Activated T-helper 1 cell treated with anti-CD3 and anti-CD28 coated beads, Interleukin-12 subunit alpha, Interleukin-12 subunit beta, Interleukin-2, Interleukin-4 antibody, amounts not matched to agents 30 ng/mL and 10 ng/mL and 1 ng/mL, durations not matched to agents 14 hours and 24 hours and 36 hours (primary cell): Measurements from ENCODE around the gene PPP6R2. TPM values are rescaled to one million over a fixed set of nuclear protein-coding genes. Genes with fewer than 3 reads are reported as not detected.
A peak's percentile ranks its signal among the peaks of the same experiment; 100 is the strongest.

ENCODE experiments used
- DNase-seq: peaks from one replicate; pipeline ENCODE4 v3.0.0; 2021; ENCODE audit warnings: low spot score
- H3K27ac Mint-ChIP-seq: one replicate; pipeline ENCODE4 v1.8.0; 2021; ENCODE audit warnings: mild to moderate bottlenecking, mixed read lengths
- H3K27me3 Mint-ChIP-seq: one replicate; pipeline ENCODE4 v1.8.0; 2022; ENCODE audit warnings: mild to moderate bottlenecking, moderate library complexity, mixed read lengths; ENCODE audit not compliant: insufficient read depth
- H3K36me3 Mint-ChIP-seq: one replicate; pipeline ENCODE4 v1.8.0; 2021; ENCODE audit warnings: low read depth, mixed read lengths
- H3K4me1 Mint-ChIP-seq: one replicate; pipeline ENCODE4 v1.8.0; 2021; ENCODE audit warnings: low read depth, mixed read lengths
- H3K4me3 Mint-ChIP-seq: one replicate; pipeline ENCODE4 v1.8.0; 2021; ENCODE audit warnings: mild to moderate bottlenecking, moderate library complexity, mixed read lengths
- H3K9me3 Mint-ChIP-seq: one replicate; pipeline ENCODE4 v1.8.0; 2021; ENCODE audit warnings: mixed read lengths
- intact Hi-C: fragments of 100-400 bp; cut with micrococcal nuclease; formaldehyde crosslinking; loops from one replicate; pipeline ENCODE4 v1.15.1; 2024
- total RNA-seq: library from RNA; stranded (reverse); gene quantifications from 2 replicates; pipeline ENCODE4 v1.2.3, GENCODE V29; 2022

The PPP6R2 gene
- total RNA-seq, 1 donor from 2014 or later: 46.0 TPM

DNA sequence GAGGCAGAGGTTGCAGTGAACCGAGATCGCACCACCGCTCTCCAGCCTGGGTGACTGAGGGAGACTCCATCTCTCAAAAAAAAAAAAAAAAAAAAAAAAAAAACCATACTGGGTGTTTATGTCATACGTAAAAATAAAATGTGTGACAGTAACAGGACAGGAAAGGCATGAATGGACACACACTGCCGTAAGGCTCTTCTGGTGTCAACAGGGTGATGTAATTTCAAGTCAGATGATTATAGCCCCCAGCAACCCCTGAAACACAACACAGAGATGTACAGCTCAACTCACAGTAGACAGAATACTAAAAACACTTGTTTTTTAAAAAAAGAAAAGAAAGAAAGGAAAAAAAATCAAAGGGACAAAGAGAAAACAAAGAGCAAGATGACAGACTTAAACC lies 109.5 kb downstream of the PPP6R2 start:
- DNase-seq: no peak
- Mint-ChIP-seq H3K27me3 (no peaks in the 10 kb centered on the region), H3K9me3 (no peaks in the 10 kb centered on the region), H3K27ac (peak overlapping the region; percentile 50), H3K36me3 (peaks cover 44% of the 10 kb centered on the region), H3K4me1 (peaks cover 8% of the 10 kb centered on the region), H3K4me3 (no peak overlapping the region)
- intact Hi-C loops: no loop called here

- intact Hi-C loops: no loop called here
- H3K27me3 Mint-ChIP-seq: no peaks in the 10 kb centered on the region
Measured at GRCh38 chr22:50454556-50455075, 111.5 kb downstream of the PPP6R2 start.

GRCh38 chr22:50455201-50455600 lies 112.1 kb downstream of the PPP6R2 start:
- H3K9me3 Mint-ChIP-seq: no peaks in the 10 kb centered on the region
- no peaks in the 10 kb centered on the region for H3K27me3 Mint-ChIP-seq
- H3K4me3 Mint-ChIP-seq: no peak overlapping the region
- H3K4me1 Mint-ChIP-seq: peaks cover 8% of the 10 kb centered on the region
- DNase-seq: no peak
- intact Hi-C loops: no loop called here
- H3K27ac Mint-ChIP-seq: no peak overlapping the region
- H3K36me3 Mint-ChIP-seq: peaks cover 38% of the 10 kb centered on the region

More at GRCh38 chr22:50454556-50455075, 111.5 kb downstream of the PPP6R2 start:
- DNase-seq: no peak
- no peak overlapping the region for H3K27ac Mint-ChIP-seq
- no peak overlapping the region for H3K4me3 Mint-ChIP-seq
- H3K9me3 Mint-ChIP-seq: no peaks in the 10 kb centered on the region
- H3K4me1 Mint-ChIP-seq: peaks cover 8% of the 10 kb centered on the region
- H3K36me3 Mint-ChIP-seq: peaks cover 40% of the 10 kb centered on the region

DNA sequence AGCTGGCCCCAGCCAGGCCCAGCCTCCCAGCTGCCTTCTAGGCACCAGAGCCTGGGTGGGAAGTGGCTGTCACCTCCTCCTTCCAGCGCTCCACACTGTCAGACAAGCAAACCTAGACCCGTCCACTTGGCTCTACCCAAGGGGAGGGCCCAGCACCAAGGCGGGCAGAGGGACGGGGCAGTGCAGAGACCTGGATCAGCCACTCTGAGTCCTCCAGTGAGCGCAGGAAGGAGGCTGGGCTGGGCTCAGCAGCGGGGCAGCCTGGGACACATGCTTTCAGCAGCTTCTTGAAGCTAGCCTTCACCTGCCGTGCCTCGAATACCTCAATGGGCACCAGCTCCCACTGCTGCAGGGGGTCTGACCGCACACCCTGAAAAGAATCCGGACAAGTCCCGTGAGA lies 112.9 kb downstream of the PPP6R2 start:
- DNase-seq: no peak
- H3K9me3 Mint-ChIP-seq: no peaks in the 10 kb centered on the region
- no peak overlapping the region for H3K27ac Mint-ChIP-seq
- H3K27me3 Mint-ChIP-seq: no peaks in the 10 kb centered on the region
- no peak overlapping the region for H3K4me3 Mint-ChIP-seq
- H3K36me3 Mint-ChIP-seq: peaks cover 41% of the 10 kb centered on the region
- H3K4me1 Mint-ChIP-seq: peaks cover 8% of the 10 kb centered on the region
- intact Hi-C loops: loop anchor here (2.0 kb wide), 1 partner anchor 43 kb away; no protein-coding TSS in a partner anchor

DNA sequence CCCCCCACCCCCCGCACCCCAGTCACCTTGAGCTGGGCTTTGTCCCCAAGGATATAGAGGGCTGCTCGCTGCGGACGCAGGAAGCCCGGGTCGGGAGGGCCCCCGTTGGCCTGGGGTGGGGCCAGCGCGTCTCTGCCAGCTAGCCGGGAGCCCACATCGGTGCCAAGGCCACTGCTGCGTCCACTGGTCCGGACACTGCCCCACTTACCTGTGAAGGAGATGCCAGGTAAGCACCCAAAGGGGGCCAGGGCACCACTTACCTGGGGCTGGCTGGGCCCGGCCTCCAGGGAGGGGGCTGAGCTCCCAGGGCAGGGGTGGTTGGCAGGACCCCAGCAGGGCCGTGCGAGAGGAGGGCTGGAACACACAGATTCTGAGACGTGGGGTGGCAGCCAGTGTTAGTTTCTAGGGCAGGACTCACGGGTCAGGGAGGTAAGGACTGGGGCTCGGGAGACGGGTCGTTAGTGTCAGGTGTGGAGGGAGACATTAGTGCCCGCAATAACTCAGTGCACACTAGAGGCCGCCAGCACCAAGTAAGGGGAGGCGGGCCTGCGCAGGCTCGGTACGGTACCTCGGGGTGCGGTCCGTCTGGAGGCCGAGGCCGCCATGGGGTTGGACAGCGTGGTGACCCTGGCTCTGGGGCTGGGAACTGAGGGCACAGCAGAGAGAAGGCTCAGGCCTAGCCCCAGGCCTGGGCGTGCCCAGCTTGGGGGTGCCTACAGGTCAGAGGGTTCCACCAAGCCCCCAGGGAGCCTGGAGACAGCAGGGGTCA lies 113.5 kb downstream of the PPP6R2 start:
- H3K27ac Mint-ChIP-seq: no peak overlapping the region
- H3K36me3 Mint-ChIP-seq: peaks cover 35% of the 10 kb centered on the region
- no peaks in the 10 kb centered on the region for H3K27me3 Mint-ChIP-seq
- H3K9me3 Mint-ChIP-seq: no peaks in the 10 kb centered on the region
- H3K4me3 Mint-ChIP-seq: no peak overlapping the region
- intact Hi-C loops: loop anchor here (2.0 kb wide), 1 partner anchor 42 kb away; no protein-coding TSS in a partner anchor
- DNase-seq: no peak
- H3K4me1 Mint-ChIP-seq: peaks cover 8% of the 10 kb centered on the region

- H3K9me3 Mint-ChIP-seq: no peaks in the 10 kb centered on the region
- no peak overlapping the region for H3K27ac Mint-ChIP-seq
Measured at GRCh38 chr22:50459016-50459415, 115.9 kb downstream of the PPP6R2 start.

GRCh38 chr22:50459496-50460140 lies 116.5 kb downstream of the PPP6R2 start:
- Mint-ChIP-seq H3K36me3 (peaks cover 30% of the 10 kb centered on the region), H3K27ac (no peak overlapping the region)
- intact Hi-C loops: no loop called here

More at GRCh38 chr22:50459016-50459415, 115.9 kb downstream of the PPP6R2 start:
- H3K4me1 Mint-ChIP-seq: no peaks in the 10 kb centered on the region
- intact Hi-C loops: no loop called here
- DNase-seq: no peak
- H3K4me3 Mint-ChIP-seq: no peak overlapping the region
- H3K36me3 Mint-ChIP-seq: peaks cover 33% of the 10 kb centered on the region
- no peaks in the 10 kb centered on the region for H3K27me3 Mint-ChIP-seq

GRCh38 chr22:50460938-50461337 lies 117.8 kb downstream of the PPP6R2 start:
- Mint-ChIP-seq H3K9me3 (no peaks in the 10 kb centered on the region), H3K4me1 (no peaks in the 10 kb centered on the region), H3K36me3 (peaks cover 25% of the 10 kb centered on the region), H3K27ac (no peak overlapping the region), H3K4me3 (no peak overlapping the region), H3K27me3 (no peaks in the 10 kb centered on the region)
- no peak for DNase-seq
- intact Hi-C loops: no loop called here

More at GRCh38 chr22:50459496-50460140, 116.5 kb downstream of the PPP6R2 start:
- Mint-ChIP-seq H3K4me3 (no peak overlapping the region), H3K4me1 (no peaks in the 10 kb centered on the region), H3K9me3 (no peaks in the 10 kb centered on the region), H3K27me3 (no peaks in the 10 kb centered on the region)
- DNase-seq: no peak

GRCh38 chr22:50461536-50461935 lies 118.4 kb downstream of the PPP6R2 start:
- no peaks in the 10 kb centered on the region for H3K4me1 Mint-ChIP-seq
- no peaks in the 10 kb centered on the region for H3K27me3 Mint-ChIP-seq
- H3K27ac Mint-ChIP-seq: no peak overlapping the region
- H3K36me3 Mint-ChIP-seq: peaks cover 27% of the 10 kb centered on the region
- no peak for DNase-seq
- no peaks in the 10 kb centered on the region for H3K9me3 Mint-ChIP-seq
- intact Hi-C loops: no loop called here
- H3K4me3 Mint-ChIP-seq: no peak overlapping the region

GRCh38 chr22:50461979-50462540 lies 118.9 kb downstream of the PPP6R2 start:
- Mint-ChIP-seq H3K36me3 (peaks cover 29% of the 10 kb centered on the region), H3K9me3 (no peaks in the 10 kb centered on the region), H3K4me1 (no peaks in the 10 kb centered on the region), H3K27me3 (no peaks in the 10 kb centered on the region), H3K4me3 (no peak overlapping the region), H3K27ac (no peak overlapping the region)
- DNase-seq: no peak
- intact Hi-C loops: no loop called here

- H3K27ac Mint-ChIP-seq: no peak overlapping the region
- intact Hi-C loops: no loop called here
- peaks cover 23% of the 10 kb centered on the region for H3K36me3 Mint-ChIP-seq
- H3K4me1 Mint-ChIP-seq: peaks cover under 1% of the 10 kb centered on the region
- H3K9me3 Mint-ChIP-seq: no peaks in the 10 kb centered on the region
- no peak for DNase-seq
- H3K4me3 Mint-ChIP-seq: no peak overlapping the region
- no peaks in the 10 kb centered on the region for H3K27me3 Mint-ChIP-seq
Measured at GRCh38 chr22:50463188-50463900, 120.2 kb downstream of the PPP6R2 start.

DNA sequence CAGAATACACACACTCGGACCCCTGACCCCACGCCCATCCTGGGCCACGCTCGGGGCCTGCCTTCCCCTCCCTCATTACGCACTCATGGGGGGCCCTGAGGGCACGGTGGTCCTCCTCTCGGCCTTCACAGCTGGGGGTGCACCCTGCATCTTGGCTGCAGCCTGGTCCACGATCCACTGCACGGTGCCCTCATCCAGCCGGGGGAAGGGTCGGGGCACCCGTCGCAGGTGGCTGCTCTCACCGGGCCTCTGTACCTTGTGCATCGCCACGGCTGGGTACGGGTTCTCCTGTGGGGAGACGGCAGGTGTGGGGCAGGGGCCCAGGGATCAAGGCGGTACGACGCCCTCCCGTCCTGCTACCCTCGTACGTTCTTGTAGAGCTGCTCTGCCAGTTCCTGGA lies 121.3 kb downstream of the PPP6R2 start:
- intact Hi-C loops: no loop called here
- Mint-ChIP-seq H3K4me1 (peaks cover 12% of the 10 kb centered on the region), H3K4me3 (no peak overlapping the region), H3K27me3 (no peaks in the 10 kb centered on the region), H3K9me3 (no peaks in the 10 kb centered on the region), H3K27ac (no peak overlapping the region), H3K36me3 (peaks cover 26% of the 10 kb centered on the region)
- DNase-seq: no peak
